Thymus (tissue), 11 donors: ENCODE measurements around the gene KRTAP5-10. TPM values are rescaled to one million over a fixed set of nuclear protein-coding genes. Genes with fewer than 3 reads are reported as not detected.
"Not testable (repeated sequence)": the region's sequence is repeated elsewhere in the genome, so short reads cannot be mapped to it uniquely, and the experiment has no call there.

Experiments used
- DNase-seq, 9 donors: peaks; one replicate each; pipeline ENCODE4 v3.0.0-alpha.2; 2013; ENCODE audit warnings: low spot score in 9 of 9, low read depth in 6 of 9, missing footprints in 1 of 9
- H3K27ac ChIP-seq, 2 donors: one replicate each; pipeline ENCODE4 v1.5.1; 2013; ENCODE audit warnings: control low read depth in 1 of 2, low read depth in 1 of 2, low read length in 1 of 2, mild to moderate bottlenecking in 1 of 2, moderate library complexity in 1 of 2
- H3K27me3 ChIP-seq, 2 donors: one replicate each; pipeline ENCODE4 v1.5.1; 2013; ENCODE audit warnings: low read length in 1 of 2; ENCODE audit not compliant: control insufficient read depth in 2 of 2, insufficient read depth in 1 of 2
- H3K36me3 ChIP-seq, 2 donors: one replicate each; pipeline ENCODE4 v1.5.1; 2013; ENCODE audit warnings: low read length in 1 of 2, mild to moderate bottlenecking in 1 of 2, moderate library complexity in 1 of 2; ENCODE audit not compliant: control insufficient read depth in 2 of 2, insufficient read depth in 2 of 2
- H3K4me1 ChIP-seq, 2 donors: one replicate each; pipeline ENCODE4 v1.5.1; 2013; ENCODE audit warnings: low read length in 2 of 2; ENCODE audit not compliant: control insufficient read depth in 2 of 2, insufficient read depth in 2 of 2
- H3K4me3 ChIP-seq, 2 donors: one replicate each; pipeline ENCODE4 v1.5.1; 2013; ENCODE audit warnings: low read length in 2 of 2, control low read depth in 1 of 2, mild to moderate bottlenecking in 1 of 2
- H3K9me3 ChIP-seq, 2 donors: one replicate each; pipeline ENCODE4 v1.5.1; 2013; ENCODE audit warnings: low read length in 1 of 2, mild to moderate bottlenecking in 1 of 2; ENCODE audit not compliant: control insufficient read depth in 2 of 2, insufficient read depth in 1 of 2
- WGBS: extraction: QIAGEN DNeasy Blood & Tissue Kit; methylation state at CpG from one replicate; pipeline ENCODE4 v1.1.7; 2013; 5-methylcytosine and 5-hydroxymethylcytosine counted together
- polyA plus RNA-seq: library from polyadenylated mRNA; stranded (reverse); fragments of 200-250 nt; gene quantifications from one replicate; pipeline ENCODE4 v1.2.3, GENCODE V29; 2013
- total RNA-seq: library from RNA; stranded (reverse); fragments of 120-200 nt; gene quantifications from one replicate; pipeline ENCODE4 v1.2.4, GENCODE V29; 2013
- donor health status: healthy.

Gene KRTAP5-10
- total and polyA plus RNA-seq, 2 donors = 0.16 TPM; not detected in 1

DNA sequence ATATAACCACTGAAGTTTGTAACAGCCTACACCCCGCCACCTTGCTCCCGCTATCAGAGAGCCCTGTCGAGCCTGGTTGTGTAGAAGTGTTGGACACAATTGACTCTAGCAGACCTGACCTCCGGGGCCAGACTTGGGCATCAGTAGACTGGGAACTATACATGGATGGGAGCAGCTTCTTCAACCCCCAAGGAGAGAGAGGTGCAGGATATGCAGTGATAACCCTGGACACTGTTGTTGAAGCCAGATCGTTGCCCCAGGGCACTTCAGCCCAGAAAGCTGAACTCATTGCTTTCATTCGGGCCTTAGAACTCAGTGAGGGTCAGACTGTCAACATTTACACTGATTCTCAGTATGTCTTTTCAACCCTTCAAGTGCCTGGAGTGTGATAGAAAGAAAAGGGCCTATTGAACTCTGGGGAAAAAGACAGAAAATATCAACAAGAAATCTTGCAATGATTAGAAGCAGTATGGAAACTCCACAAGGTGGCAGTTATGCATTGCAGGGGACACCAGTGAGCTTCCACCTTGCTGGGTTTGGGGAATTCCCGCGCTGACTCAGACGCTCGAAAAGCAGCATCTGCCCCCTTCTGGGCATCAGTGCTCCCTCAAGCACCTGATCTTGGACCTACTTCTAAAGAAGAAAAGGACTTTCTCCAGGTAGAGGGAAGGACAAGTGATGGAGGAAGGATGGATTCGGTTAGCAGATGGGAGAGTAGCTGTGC lies 23.6 kb downstream of the KRTAP5-10 start:
- H3K27ac ChIP-seq, H3K4me1 ChIP-seq, H3K36me3 ChIP-seq, H3K4me3 ChIP-seq, DNase-seq, H3K27me3 ChIP-seq, H3K9me3 ChIP-seq: not testable (repeated sequence)
- WGBS = 64% methylated on average over 11 of the region's 11 CpGs

DNA sequence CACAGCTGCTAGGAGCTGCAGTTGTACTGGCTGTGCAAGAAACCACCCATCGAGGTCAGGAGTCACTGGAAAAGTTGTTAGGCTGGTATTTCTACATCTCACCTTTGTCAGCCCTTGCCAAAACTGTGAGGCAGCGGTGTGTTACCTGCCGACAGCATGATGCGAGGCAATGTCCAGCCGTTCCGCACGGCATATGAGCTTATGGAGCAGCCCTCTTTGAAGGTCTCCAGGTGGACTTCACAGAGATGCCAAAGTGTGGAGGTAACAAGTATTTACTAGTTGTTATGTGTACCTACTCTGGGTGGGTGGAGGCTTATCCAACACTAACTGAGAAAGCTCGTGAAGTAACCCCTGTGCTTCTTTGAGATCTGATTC lies 24.2 kb downstream of the KRTAP5-10 start:
- not testable (repeated sequence) for H3K27me3 ChIP-seq, H3K27ac ChIP-seq, DNase-seq, H3K36me3 ChIP-seq, H3K4me3 ChIP-seq, H3K4me1 ChIP-seq, H3K9me3 ChIP-seq
- WGBS = 83% methylated on average over 8 of the region's 8 CpGs

- WGBS = 93% methylated on average over 11 of the region's 11 CpGs
- H3K36me3 ChIP-seq, H3K9me3 ChIP-seq, H3K27ac ChIP-seq, DNase-seq, H3K4me3 ChIP-seq, H3K4me1 ChIP-seq: not testable (repeated sequence)
- peaks cover 11 to 28% of the 10 kb centered on the region in 2 donors for H3K27me3 ChIP-seq
Measured at GRCh38 chr11:71603221-71603620, 37.9 kb downstream of the KRTAP5-10 start.

DNA sequence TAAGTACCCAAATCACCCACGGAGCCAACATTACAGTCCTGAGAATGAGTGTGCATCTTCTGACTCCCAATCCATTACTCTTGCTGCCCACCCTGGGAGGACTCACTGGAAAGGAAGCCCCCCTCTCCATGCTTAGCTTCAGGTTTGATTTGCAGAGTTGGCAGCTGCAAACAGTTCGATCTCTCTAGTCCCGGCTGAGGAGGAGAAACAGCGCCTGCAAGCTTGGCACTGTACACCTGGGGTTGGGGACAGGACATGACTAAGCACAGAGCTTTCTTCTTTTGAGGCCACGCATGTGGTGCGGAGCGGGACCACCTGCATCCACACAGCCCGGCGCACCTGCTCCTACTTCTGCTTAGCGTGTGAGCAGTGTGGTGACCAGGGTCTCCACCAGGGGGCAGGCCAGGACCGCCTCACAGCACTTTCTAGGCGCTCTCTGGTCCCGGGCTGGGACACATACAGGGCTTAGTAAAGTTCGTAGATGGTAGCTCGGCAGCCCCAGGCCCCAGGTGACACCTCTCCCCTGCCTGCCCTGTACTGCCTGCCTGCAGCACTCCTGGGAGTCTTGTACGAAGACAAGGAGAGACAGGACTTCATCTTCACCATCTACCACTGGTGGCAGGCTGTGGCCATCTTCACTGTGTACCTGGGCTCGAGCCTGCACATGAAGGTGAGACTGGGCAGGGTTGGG lies 39.6 kb downstream of the KRTAP5-10 start:
- 13% methylated on average over 14 of the region's 17 CpGs for WGBS
- not testable (repeated sequence) for H3K36me3 ChIP-seq, H3K27ac ChIP-seq, DNase-seq, H3K4me3 ChIP-seq, H3K4me1 ChIP-seq, H3K9me3 ChIP-seq
- H3K27me3 ChIP-seq = peaks cover 11 to 35% of the 10 kb centered on the region in 2 donors

GRCh38 chr11:71606853-71607519 lies 41.6 kb downstream of the KRTAP5-10 start:
- H3K36me3 ChIP-seq, H3K9me3 ChIP-seq, DNase-seq, H3K4me3 ChIP-seq, H3K27ac ChIP-seq, H3K4me1 ChIP-seq: not testable (repeated sequence)
- H3K27me3 ChIP-seq = peaks cover 11 to 35% of the 10 kb centered on the region in 2 donors
- WGBS = 19% methylated on average over 48 of the region's 48 CpGs

GRCh38 chr11:71607520-71608216 lies 42.3 kb downstream of the KRTAP5-10 start:
- not testable (repeated sequence) for H3K27ac ChIP-seq, H3K36me3 ChIP-seq, H3K4me1 ChIP-seq, H3K9me3 ChIP-seq, H3K4me3 ChIP-seq, DNase-seq
- 7% methylated on average over 52 of the region's 59 CpGs for WGBS
- H3K27me3 ChIP-seq = peaks cover 11 to 35% of the 10 kb centered on the region in 2 donors

- not testable (repeated sequence) for H3K27ac ChIP-seq, H3K4me1 ChIP-seq, H3K4me3 ChIP-seq, H3K9me3 ChIP-seq, DNase-seq, H3K36me3 ChIP-seq
- peaks cover 11 to 35% of the 10 kb centered on the region in 2 donors for H3K27me3 ChIP-seq
- 29% methylated on average over 16 of the region's 21 CpGs for WGBS
Measured at GRCh38 chr11:71608272-71608671, 42.9 kb downstream of the KRTAP5-10 start.

GRCh38 chr11:71611218-71611910 lies 46.0 kb downstream of the KRTAP5-10 start:
- DNase-seq, H3K36me3 ChIP-seq, H3K4me3 ChIP-seq, H3K4me1 ChIP-seq, H3K27ac ChIP-seq, H3K9me3 ChIP-seq: not testable (repeated sequence)
- 84% methylated on average over 21 of the region's 21 CpGs for WGBS
- H3K27me3 ChIP-seq = peaks cover 11 to 23% of the 10 kb centered on the region in 2 donors
